Smooth muscle cell (in vitro differentiated cells): ENCODE results near the gene GUCA1A. TPM values are rescaled to one million over a fixed set of nuclear protein-coding genes. Genes with fewer than 3 reads are reported as not detected.
"Not testable (repeated sequence)": the region's sequence is repeated elsewhere in the genome, so short reads cannot be mapped to it uniquely, and the experiment has no call there.

ENCODE experiments used
- DNase-seq: peaks from one replicate; lab custom pipeline; 2025; ENCODE audit not compliant: unreplicated experiment; lab: John Stamatoyannopoulos, UW
- H2AFZ ChIP-seq: fragments of 200-600 bp; sonication (generic); 2 replicates; pipeline ENCODE4 v1.6.0; 2016; ENCODE audit warnings: antibody characterized with exemption, low read depth, mild to moderate bottlenecking
- H3F3A ChIP-seq: fragments of 200-600 bp; sonication (generic); 2 replicates; pipeline ENCODE4 v1.6.0; 2017; ENCODE audit warnings: antibody characterized with exemption, low read depth
- H3K27ac ChIP-seq: fragments of 200-600 bp; sonication (generic); 2 replicates; pipeline ENCODE4 v1.5.1; 2016; ENCODE audit warnings: low read depth, mild to moderate bottlenecking
- H3K27me3 ChIP-seq: fragments of 200-600 bp; sonication (generic); 2 replicates; pipeline ENCODE4 v1.6.1; 2016; ENCODE audit warnings: low read depth, mild to moderate bottlenecking
- H3K36me3 ChIP-seq: fragments of 200-600 bp; sonication (generic); 2 replicates; pipeline ENCODE4 v1.5.1; 2016; ENCODE audit warnings: low read depth
- H3K4me1 ChIP-seq: fragments of 200-600 bp; sonication (generic); 2 replicates; pipeline ENCODE4 v1.5.1; 2016; ENCODE audit warnings: low read depth
- H3K4me2 ChIP-seq: fragments of 200-600 bp; sonication (generic); 2 replicates; pipeline ENCODE4 v1.6.0; 2016; ENCODE audit warnings: mild to moderate bottlenecking
- H3K4me3 ChIP-seq: fragments of 200-600 bp; sonication (generic); 2 replicates; pipeline ENCODE4 v1.5.1; 2016; ENCODE audit warnings: mild to moderate bottlenecking
- H3K79me2 ChIP-seq: fragments of 200-600 bp; sonication (generic); 2 replicates; pipeline ENCODE4 v1.6.0; 2016; ENCODE audit warnings: low read depth, mild to moderate bottlenecking
- H3K9ac ChIP-seq: fragments of 200-600 bp; sonication (generic); 2 replicates; pipeline ENCODE4 v1.6.0; 2016; ENCODE audit warnings: low read depth
- H3K9me3 ChIP-seq: fragments of 200-600 bp; sonication (generic); replicated peaks from 2 replicates; pipeline ENCODE4 v1.5.1; 2016; ENCODE audit warnings: low read depth
- H4K20me1 ChIP-seq: fragments of 200-600 bp; sonication (generic); 2 replicates; pipeline ENCODE4 v1.6.0; 2016; ENCODE audit warnings: low read depth
- CTCF ChIP-seq: fragments of 200-600 bp; sonication (generic); IDR thresholded peaks from 2 replicates; pipeline ENCODE4 v1.5.1; 2017; ENCODE audit warnings: borderline replicate concordance, mild to moderate bottlenecking, antibody characterized with exemption; ENCODE audit not compliant: insufficient read depth, poor library complexity, severe bottlenecking
- WGBS: methylation state at CpG from one replicate; pipeline ENCODE4 v1.1.7; 2016; ENCODE audit warnings: low lambda C conversion rate; 5-methylcytosine and 5-hydroxymethylcytosine counted together
- polyA plus RNA-seq: library from polyadenylated mRNA; unstranded; fragments of >200 nt; fragmentation: Nextera tagmentation; extraction: Ambion mirVana; gene quantifications from 2 replicates; pipeline ENCODE4 v1.2.1, GENCODE V29; 2016
- total RNA-seq: library from RNA; depleted of rRNA; stranded (reverse); fragments of >200 nt; gene quantifications from 2 replicates; pipeline ENCODE4 v1.2.3, GENCODE V29; 2014

GUCA1A gene
- total and polyA plus RNA-seq, 2 experiments from 2014 or later = 1.6 to 7.2 TPM

GRCh38 chr6:42212442-42212841, 39.3 kb downstream of the GUCA1A start:
- no peaks in the 10 kb centered on the region for H3K9me3 ChIP-seq
- 67% methylated on average over 3 of the region's 3 CpGs for WGBS
- H3K4me1 ChIP-seq = peaks cover 7% of the 10 kb centered on the region
- H3K27me3 ChIP-seq = no peaks in the 10 kb centered on the region
- peaks cover 6% of the 10 kb centered on the region for H4K20me1 ChIP-seq
- no peak overlapping the region for H3K4me3 ChIP-seq
- H3K36me3 ChIP-seq = peaks cover 26% of the 10 kb centered on the region
- H3K79me2 ChIP-seq = peaks cover 16% of the 10 kb centered on the region
- no peak overlapping the region for H3K9ac ChIP-seq
- H3K27ac ChIP-seq = no peak overlapping the region
- no peak overlapping the region for H2AFZ ChIP-seq
- TF ChIP-seq CTCF = no peak
- no peak for DNase-seq
- H3F3A ChIP-seq = no peaks in the 10 kb centered on the region
- no peak overlapping the region for H3K4me2 ChIP-seq

- peak overlapping the region; percentile 77 for H3K4me3 ChIP-seq
- H3K9me3 ChIP-seq, DNase-seq, H2AFZ ChIP-seq, H4K20me1 ChIP-seq, H3F3A ChIP-seq, H3K36me3 ChIP-seq, H3K27me3 ChIP-seq, H3K4me1 ChIP-seq: not testable (repeated sequence)
- WGBS = 92% methylated on average over 18 of the region's 18 CpGs
- H3K27ac ChIP-seq = peak overlapping the region; percentile 68
- H3K79me2 ChIP-seq = peaks cover 16% of the 10 kb centered on the region
- H3K4me2 ChIP-seq = peak overlapping the region; percentile 94
- H3K9ac ChIP-seq = peak overlapping the region; percentile 88
These were observed 43.3 kb downstream of the GUCA1A start for GRCh38 chr6:42216495-42216894.

GRCh38 chr6:42217157-42217518, 44.0 kb downstream of the GUCA1A start:
- Histone ChIP-seq H3K27me3 (no peaks in the 10 kb centered on the region), H3K79me2 (peaks cover 16% of the 10 kb centered on the region), H2AFZ (peak overlapping the region; percentile 90), H3K36me3 (peaks cover 5% of the 10 kb centered on the region), H3K9ac (peak overlapping the region; percentile 88), H3F3A (no peaks in the 10 kb centered on the region), H3K4me1 (peaks cover 7% of the 10 kb centered on the region), H4K20me1 (peaks cover 2% of the 10 kb centered on the region), H3K4me3 (peak overlapping the region; percentile 77), H3K9me3 (no peaks in the 10 kb centered on the region), H3K27ac (peak overlapping the region; percentile 68), H3K4me2 (peak overlapping the region; percentile 94)
- WGBS = 13% methylated on average over 5 of the region's 5 CpGs
- DNase-seq = no peak
- no peak for TF ChIP-seq CTCF

- Histone ChIP-seq H2AFZ (peak within 1 kb of the TSS; percentile 90), H4K20me1 (no peaks in the 10 kb centered on the region), H3K36me3 (no peaks in the 10 kb centered on the region), H3K9me3 (no peaks in the 10 kb centered on the region), H3K9ac (peak within 1 kb of the TSS; percentile 88), H3K79me2 (peaks cover 16% of the 10 kb centered on the region), H3K4me3 (peak within 1 kb of the TSS; percentile 77), H3K4me2 (peak within 1 kb of the TSS; percentile 94), H3K4me1 (peaks cover 7% of the 10 kb centered on the region), H3K27me3 (no peaks in the 10 kb centered on the region), H3F3A (no peaks in the 10 kb centered on the region), H3K27ac (peak within 1 kb of the TSS; percentile 68)
- WGBS = 13% methylated on average over 29 of the region's 29 CpGs
- DNase-seq = peak; percentile 39
- no peak for TF ChIP-seq CTCF
These were observed 44.6 kb downstream of the GUCA1A start, which contains the start of gene MRPS10 for GRCh38 chr6:42217519-42218367. Gene MRPS10, minus strand, starts transcription at chr6:42217861. Its CDS starts 12 bp downstream, at chr6:42217849.
